Smooth muscle cell (in vitro differentiated cells): ENCODE results near the gene ACSF2. TPM values are rescaled to one million over a fixed set of nuclear protein-coding genes. Genes with fewer than 3 reads are reported as not detected.

Experiments
- DNase-seq: peaks from one replicate; lab custom pipeline; 2025; ENCODE audit not compliant: unreplicated experiment; lab: John Stamatoyannopoulos, UW
- H2AFZ ChIP-seq: fragments of 200-600 bp; sonication (generic); 2 replicates; pipeline ENCODE4 v1.6.0; 2016; ENCODE audit warnings: antibody characterized with exemption, low read depth, mild to moderate bottlenecking
- H3F3A ChIP-seq: fragments of 200-600 bp; sonication (generic); 2 replicates; pipeline ENCODE4 v1.6.0; 2017; ENCODE audit warnings: antibody characterized with exemption, low read depth
- H3K27ac ChIP-seq: fragments of 200-600 bp; sonication (generic); 2 replicates; pipeline ENCODE4 v1.5.1; 2016; ENCODE audit warnings: low read depth, mild to moderate bottlenecking
- H3K27me3 ChIP-seq: fragments of 200-600 bp; sonication (generic); 2 replicates; pipeline ENCODE4 v1.6.1; 2016; ENCODE audit warnings: low read depth, mild to moderate bottlenecking
- H3K36me3 ChIP-seq: fragments of 200-600 bp; sonication (generic); 2 replicates; pipeline ENCODE4 v1.5.1; 2016; ENCODE audit warnings: low read depth
- H3K4me1 ChIP-seq: fragments of 200-600 bp; sonication (generic); 2 replicates; pipeline ENCODE4 v1.5.1; 2016; ENCODE audit warnings: low read depth
- H3K4me2 ChIP-seq: fragments of 200-600 bp; sonication (generic); 2 replicates; pipeline ENCODE4 v1.6.0; 2016; ENCODE audit warnings: mild to moderate bottlenecking
- H3K4me3 ChIP-seq: fragments of 200-600 bp; sonication (generic); 2 replicates; pipeline ENCODE4 v1.5.1; 2016; ENCODE audit warnings: mild to moderate bottlenecking
- H3K79me2 ChIP-seq: fragments of 200-600 bp; sonication (generic); 2 replicates; pipeline ENCODE4 v1.6.0; 2016; ENCODE audit warnings: low read depth, mild to moderate bottlenecking
- H3K9ac ChIP-seq: fragments of 200-600 bp; sonication (generic); 2 replicates; pipeline ENCODE4 v1.6.0; 2016; ENCODE audit warnings: low read depth
- H3K9me3 ChIP-seq: fragments of 200-600 bp; sonication (generic); replicated peaks from 2 replicates; pipeline ENCODE4 v1.5.1; 2016; ENCODE audit warnings: low read depth
- H4K20me1 ChIP-seq: fragments of 200-600 bp; sonication (generic); 2 replicates; pipeline ENCODE4 v1.6.0; 2016; ENCODE audit warnings: low read depth
- WGBS: methylation state at CpG from one replicate; pipeline ENCODE4 v1.1.7; 2016; ENCODE audit warnings: low lambda C conversion rate; 5-methylcytosine and 5-hydroxymethylcytosine counted together
- polyA plus RNA-seq: library from polyadenylated mRNA; unstranded; fragments of >200 nt; fragmentation: Nextera tagmentation; extraction: Ambion mirVana; gene quantifications from 2 replicates; pipeline ENCODE4 v1.2.1, GENCODE V29; 2016
- total RNA-seq: library from RNA; depleted of rRNA; stranded (reverse); fragments of >200 nt; gene quantifications from 2 replicates; pipeline ENCODE4 v1.2.3, GENCODE V29; 2014
- TF ChIP-seq, protein P1 (sequence below): fragments of 200-600 bp; sonication (generic); IDR thresholded peaks from 2 replicates; pipeline ENCODE4 v1.5.1; 2017; ENCODE audit warnings: borderline replicate concordance, mild to moderate bottlenecking, antibody characterized with exemption; ENCODE audit not compliant: insufficient read depth, poor library complexity, severe bottlenecking

Gene ACSF2
- total and polyA plus RNA-seq, 2 experiments from 2014 or later = 13.7 to 16.8 TPM

DNA sequence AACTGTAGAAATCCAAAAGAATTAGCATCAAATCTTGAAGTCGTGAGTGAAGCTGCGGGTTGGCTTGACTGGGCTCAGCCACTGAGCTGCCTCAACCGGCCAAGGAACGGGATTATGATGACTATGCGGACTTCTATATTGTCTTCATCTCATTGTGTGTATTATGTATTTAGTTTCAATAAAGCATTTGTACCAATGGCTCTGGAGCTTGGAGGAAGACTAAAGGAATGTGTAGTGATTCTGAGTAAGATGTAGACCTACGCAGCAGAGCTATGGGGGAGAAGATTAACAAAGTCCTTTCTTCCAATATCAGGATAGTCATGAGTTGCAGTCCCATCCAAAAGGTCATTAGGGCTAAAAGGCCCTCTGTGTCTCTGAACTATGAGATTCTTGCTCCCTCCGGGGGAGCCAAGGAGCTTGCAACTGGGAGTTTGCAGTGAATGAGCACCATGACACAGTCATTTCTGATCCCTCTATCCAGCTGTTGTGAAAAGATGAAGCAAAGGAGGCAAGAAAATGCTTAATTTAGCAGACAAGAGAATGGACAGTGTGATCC lies 44.7 kb upstream of the ACSF2 start:
- H3K4me2 ChIP-seq = no peak overlapping the region
- H3K27ac ChIP-seq = no peak overlapping the region
- H3K36me3 ChIP-seq = peaks cover 26% of the 10 kb centered on the region
- H2AFZ ChIP-seq = no peak overlapping the region
- H3K9ac ChIP-seq = no peak overlapping the region
- no peaks in the 10 kb centered on the region for H3K27me3 ChIP-seq
- 97% methylated on average over 7 of the region's 7 CpGs for WGBS
- H3K4me3 ChIP-seq = no peak overlapping the region
- DNase-seq = no peak
- peaks cover 35% of the 10 kb centered on the region for H3F3A ChIP-seq
- no peaks in the 10 kb centered on the region for H3K79me2 ChIP-seq
- TF ChIP-seq, protein P1, sequence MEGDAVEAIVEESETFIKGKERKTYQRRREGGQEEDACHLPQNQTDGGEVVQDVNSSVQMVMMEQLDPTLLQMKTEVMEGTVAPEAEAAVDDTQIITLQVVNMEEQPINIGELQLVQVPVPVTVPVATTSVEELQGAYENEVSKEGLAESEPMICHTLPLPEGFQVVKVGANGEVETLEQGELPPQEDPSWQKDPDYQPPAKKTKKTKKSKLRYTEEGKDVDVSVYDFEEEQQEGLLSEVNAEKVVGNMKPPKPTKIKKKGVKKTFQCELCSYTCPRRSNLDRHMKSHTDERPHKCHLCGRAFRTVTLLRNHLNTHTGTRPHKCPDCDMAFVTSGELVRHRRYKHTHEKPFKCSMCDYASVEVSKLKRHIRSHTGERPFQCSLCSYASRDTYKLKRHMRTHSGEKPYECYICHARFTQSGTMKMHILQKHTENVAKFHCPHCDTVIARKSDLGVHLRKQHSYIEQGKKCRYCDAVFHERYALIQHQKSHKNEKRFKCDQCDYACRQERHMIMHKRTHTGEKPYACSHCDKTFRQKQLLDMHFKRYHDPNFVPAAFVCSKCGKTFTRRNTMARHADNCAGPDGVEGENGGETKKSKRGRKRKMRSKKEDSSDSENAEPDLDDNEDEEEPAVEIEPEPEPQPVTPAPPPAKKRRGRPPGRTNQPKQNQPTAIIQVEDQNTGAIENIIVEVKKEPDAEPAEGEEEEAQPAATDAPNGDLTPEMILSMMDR = no peak
- no peaks in the 10 kb centered on the region for H3K9me3 ChIP-seq
- peaks cover 41% of the 10 kb centered on the region for H4K20me1 ChIP-seq
- no peaks in the 10 kb centered on the region for H3K4me1 ChIP-seq

DNA sequence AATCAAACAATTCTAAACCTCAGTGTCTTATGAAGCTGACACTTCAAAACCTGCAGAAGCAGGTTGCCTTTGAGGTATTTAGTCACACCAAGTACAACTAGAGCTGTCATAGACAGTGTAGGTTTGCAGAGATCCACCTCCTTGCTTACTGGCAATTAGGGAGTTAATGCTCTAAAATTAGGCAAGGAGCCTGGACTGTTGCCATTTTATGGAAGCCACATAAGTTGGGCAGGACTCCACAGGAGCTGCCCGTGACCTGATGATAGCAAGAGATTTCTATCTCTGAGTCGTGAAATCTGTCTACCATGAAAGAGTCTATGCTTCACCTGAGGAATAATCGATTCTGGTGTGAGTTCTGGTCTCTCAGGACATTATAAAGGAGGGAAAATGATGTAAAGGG lies 44.1 kb upstream of the ACSF2 start:
- Histone ChIP-seq H3K36me3 (peaks cover 29% of the 10 kb centered on the region), H3K4me3 (no peak overlapping the region), H3K79me2 (no peaks in the 10 kb centered on the region), H3K4me2 (no peak overlapping the region), H4K20me1 (peaks cover 46% of the 10 kb centered on the region), H3K9me3 (no peaks in the 10 kb centered on the region), H3K9ac (no peak overlapping the region), H3K27ac (no peak overlapping the region), H2AFZ (no peak overlapping the region), H3K4me1 (no peaks in the 10 kb centered on the region), H3K27me3 (no peaks in the 10 kb centered on the region), H3F3A (peaks cover 35% of the 10 kb centered on the region)
- WGBS = 86% methylated on average over 3 of the region's 3 CpGs
- TF ChIP-seq, protein P1 = no peak
- no peak for DNase-seq

DNA sequence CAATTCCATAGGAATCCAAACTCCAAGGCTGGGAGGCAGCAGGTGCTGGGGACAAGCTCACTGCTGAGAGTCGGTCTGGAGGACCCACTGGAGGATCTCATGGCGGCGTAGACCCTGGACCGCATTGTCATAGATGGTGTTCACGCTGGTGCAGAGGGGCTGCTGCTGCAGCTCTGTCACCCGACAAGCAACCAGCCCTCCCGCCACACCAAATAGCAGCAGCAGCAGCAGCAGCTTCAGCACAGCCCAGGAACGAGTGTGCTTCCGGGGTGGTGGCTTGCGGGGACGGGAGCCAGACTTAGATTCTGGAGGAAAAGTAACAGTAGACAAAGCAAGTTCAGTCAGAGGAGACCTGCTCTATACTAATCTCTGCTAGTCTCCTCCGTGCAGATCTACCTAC lies 43.1 kb upstream of the ACSF2 start:
- no peak overlapping the region for H2AFZ ChIP-seq
- DNase-seq = no peak
- H4K20me1 ChIP-seq = peaks cover 57% of the 10 kb centered on the region

More for the DNA sequence above, 43.1 kb upstream of the ACSF2 start:
- Histone ChIP-seq H3K4me1 (no peaks in the 10 kb centered on the region), H3K4me2 (no peak overlapping the region), H3K27ac (no peak overlapping the region), H3K9me3 (no peaks in the 10 kb centered on the region), H3F3A (peaks cover 41% of the 10 kb centered on the region), H3K36me3 (peaks cover 30% of the 10 kb centered on the region), H3K9ac (no peak overlapping the region), H3K4me3 (no peak overlapping the region), H3K27me3 (no peaks in the 10 kb centered on the region), H3K79me2 (no peaks in the 10 kb centered on the region)
- TF ChIP-seq, protein P1 = no peak
- WGBS = 96% methylated on average over 12 of the region's 12 CpGs
